H1 (cell line): ENCODE measurements around the gene IRAK3. TPM values are rescaled to one million over a fixed set of nuclear protein-coding genes. Genes with fewer than 3 reads are reported as not detected.

Experiments
- ATF2 ChIP-seq: IDR thresholded peaks from 2 replicates; pipeline ENCODE4 v1.6.1; 2012; ENCODE audit warnings: low read length, inconsistent platforms
- ATF3 ChIP-seq: IDR thresholded peaks from 2 replicates; pipeline ENCODE4 v1.6.1; 2011; ENCODE audit warnings: low read depth, mild to moderate bottlenecking, low read length; ENCODE audit not compliant: insufficient read depth
- BACH1 ChIP-seq: IDR thresholded peaks from 2 replicates; pipeline ENCODE4 v1.6.1; 2012; ENCODE audit warnings: low read length, improper control_type of control experiment
- BRCA1 ChIP-seq: IDR thresholded peaks from 2 replicates; pipeline ENCODE4 v1.6.1; 2012; ENCODE audit warnings: low read depth, low read length, improper control_type of control experiment
- CBX5 ChIP-seq: fragments of 300-800, 300-1000 bp; sonication (generic); IDR thresholded peaks from 2 replicates; pipeline ENCODE4 v1.7.1; 2016; ENCODE audit warnings: antibody characterized with exemption, low read length, low read depth
- CHD1 ChIP-seq: IDR thresholded peaks from 2 replicates; pipeline ENCODE4 v1.6.1; 2012; ENCODE audit warnings: low read depth, low read length, improper control_type of control experiment
- CTCF ChIP-seq, 3 experiments: IDR thresholded peaks; 1 replicate in 2 of 3; 2 replicates in 1 of 3; pipeline versions ENCODE4 v1.5.1 to v1.6.1; 2011; ENCODE audit warnings: low read length in 3 of 3, mild to moderate bottlenecking in 3 of 3, inconsistent platforms in 2 of 3, low read depth in 1 of 3, moderate library complexity in 1 of 3; ENCODE audit not compliant: insufficient read depth in 1 of 3; ENCODE audit errors: control extremely low read depth in 1 of 3
- EP300 ChIP-seq, 2 experiments: IDR thresholded peaks; 1 replicate in 1 of 2; 2 replicates in 1 of 2; pipeline ENCODE4 v1.6.1; 2011 to 2012; ENCODE audit warnings: low read depth in 2 of 2, low read length in 2 of 2, mild to moderate bottlenecking in 2 of 2, borderline replicate concordance in 1 of 2, inconsistent platforms in 1 of 2, moderate library complexity in 1 of 2
- GABPA ChIP-seq: IDR thresholded peaks from 2 replicates; pipeline ENCODE4 v1.6.1; 2011; ENCODE audit warnings: mild to moderate bottlenecking, low read length, moderate library complexity, borderline replicate concordance; ENCODE audit not compliant: insufficient read depth
- GTF2F1 ChIP-seq: IDR thresholded peaks from 2 replicates; pipeline ENCODE4 v1.6.1; 2012; ENCODE audit warnings: low read depth, low read length, improper control_type of control experiment, borderline replicate concordance
- HDAC2 ChIP-seq, 2 experiments: fragments of 300-600 bp in 1 of 2; sonication (generic) in 1 of 2; IDR thresholded peaks; 2 replicates each; pipeline ENCODE4 v1.6.1; 2011 to 2012; ENCODE audit warnings: low read depth in 2 of 2, low read length in 2 of 2, mild to moderate bottlenecking in 2 of 2, moderate library complexity in 2 of 2, borderline replicate concordance in 1 of 2, inconsistent platforms in 1 of 2
- KDM4A ChIP-seq: IDR thresholded peaks from one replicate; pipeline ENCODE4 v1.7.1; 2012; ENCODE audit warnings: low read depth, mild to moderate bottlenecking, moderate library complexity, low read length, inconsistent platforms; ENCODE audit not compliant: severe bottlenecking
- MAFK ChIP-seq: IDR thresholded peaks from 2 replicates; pipeline ENCODE4 v1.6.1; 2012; ENCODE audit warnings: low read depth, mild to moderate bottlenecking, improper control_type of control experiment, low read length
- POLR2AphosphoS5 ChIP-seq: IDR thresholded peaks from 2 replicates; pipeline ENCODE4 v1.6.1; 2011; ENCODE audit warnings: low read depth, low read length
- POU5F1 ChIP-seq: IDR thresholded peaks from 2 replicates; pipeline ENCODE4 v1.6.1; 2011; ENCODE audit warnings: low read depth, mild to moderate bottlenecking, low read length, moderate library complexity
- RFX5 ChIP-seq: IDR thresholded peaks from 2 replicates; pipeline ENCODE4 v1.6.1; 2011; ENCODE audit warnings: low read depth, low read length, improper control_type of control experiment, borderline replicate concordance
- RXRA ChIP-seq: IDR thresholded peaks from 2 replicates; pipeline ENCODE4 v1.6.1; 2011; ENCODE audit warnings: low read depth, mild to moderate bottlenecking, low read length, moderate library complexity; ENCODE audit not compliant: insufficient read depth
- SIRT6 ChIP-seq: IDR thresholded peaks from one replicate; pipeline ENCODE4 v1.7.1; 2012; ENCODE audit warnings: low read length, inconsistent platforms
- polyA plus RNA-seq, 7 experiments: library from polyadenylated mRNA; depleted of rRNA in 3 of 7; stranded (reverse) in 5 of 7; unstranded in 2 of 7; fragments of >200 nt in 5 of 7; fragments of 200-250 nt in 2 of 7; gene quantifications; 1 replicate in 5 of 7; 2 replicates in 1 of 7; 4 replicates in 1 of 7; pipeline versions ENCODE4 v1.2.1 to v1.2.3, GENCODE V29; 2011 to 2013; ENCODE audit warnings: missing spikeins in 2 of 7, mixed read lengths in 2 of 7
- total RNA-seq: library from RNA; stranded (reverse); fragmentation: NEBNext Ultra II Directional; extraction: Animal tissue kit (Norgen Biotek cat#: 25700); gene quantifications from 2 replicates; pipeline ENCODE4 v1.2.1, GENCODE V29; 2021

Gene IRAK3
- total and polyA plus RNA-seq, 2 of the 8 experiments (the other 6 are each of a cell fraction or from before 2014, with no cell fraction given) = 0.51 to 2.2 TPM

GRCh38 chr12:66188584-66189485, at the start of gene IRAK3 (continued):
- TF ChIP-seq RFX5 (no peak), EP300 (IDR thresholded peaks at IDR 0.05; ENCODE audit: borderline replicate concordance in 1 of 2, low read depth in 2 of 2, low read length in 2 of 2) (no peak), BRCA1 (no peak), CTCF (IDR thresholded peaks at IDR 0.05; ENCODE audit: control extremely low read depth in 1 of 3, insufficient read depth in 1 of 3, low read depth in 1 of 3, low read length in 3 of 3) (no peak), CHD1 (no peak), MAFK (no peak), CBX5 (no peak), KDM4A (peak; percentile 95), HDAC2 (IDR thresholded peaks at IDR 0.05; ENCODE audit: borderline replicate concordance in 1 of 2, low read depth in 2 of 2, low read length in 2 of 2) (peak in 1 of 2 experiments; percentile 90; a peak in 2 of 4 replicates), RXRA (no peak), POLR2AphosphoS5 (0 out of 2 replicates have a peak, but pooled peaks have one; percentile 33), ATF2 (no peak), POU5F1 (no peak), GTF2F1 (no peak), BACH1 (no peak), GABPA (no peak), SIRT6 (no peak), ATF3 (0 out of 2 replicates have a peak, but pooled peaks have one; percentile 33)
